HEK293T (cell line): Measurements from ENCODE around the gene NF1.

Experiments used
- ARNT ChIP-seq: fragments of 450-650 bp; IDR thresholded peaks from 2 replicates; pipeline ENCODE4 v1.6.1; 2017; ENCODE audit warnings: mild to moderate bottlenecking
- BHLHE40 ChIP-seq: fragments of 450-650 bp; IDR thresholded peaks from 2 replicates; pipeline ENCODE4 v1.6.1; 2016; ENCODE audit warnings: mild to moderate bottlenecking, moderate library complexity, borderline replicate concordance
- FOXA1 ChIP-seq: fragments of 450-650 bp; IDR thresholded peaks from 2 replicates; pipeline ENCODE4 v1.6.1; 2016; ENCODE audit warnings: mild to moderate bottlenecking
- FOXM1 ChIP-seq: fragments of 450-650 bp; IDR thresholded peaks from 2 replicates; pipeline ENCODE4 v1.6.1; 2017; ENCODE audit warnings: mild to moderate bottlenecking, borderline replicate concordance
- LEF1 ChIP-seq: fragments of 450-650 bp; IDR thresholded peaks from 2 replicates; pipeline ENCODE4 v1.6.1; 2017; ENCODE audit warnings: mild to moderate bottlenecking, borderline replicate concordance
- NFRKB ChIP-seq: fragments of 450-650 bp; IDR thresholded peaks from 2 replicates; pipeline ENCODE4 v1.6.1; 2016; ENCODE audit warnings: mild to moderate bottlenecking, moderate library complexity
- SP1 ChIP-seq: fragments of 450-650 bp; IDR thresholded peaks from 2 replicates; pipeline ENCODE4 v1.6.1; 2017
- SUZ12 ChIP-seq: fragments of 450-650 bp; IDR thresholded peaks from 2 replicates; pipeline ENCODE4 v1.6.1; 2016; ENCODE audit warnings: mild to moderate bottlenecking
- TARDBP ChIP-seq: fragments of 450-650 bp; IDR thresholded peaks from 2 replicates; pipeline ENCODE4 v1.6.1; 2016

- TF ChIP-seq FOXM1, result no peak
- TF ChIP-seq LEF1, result no peak
- TF ChIP-seq BHLHE40, result no peak
- no peak for TF ChIP-seq FOXA1
- TF ChIP-seq SP1, result no peak
- TF ChIP-seq NFRKB, result no peak
- no peak for TF ChIP-seq SUZ12
- no peak for TF ChIP-seq TARDBP
- TF ChIP-seq ARNT, result no peak
Observed at GRCh38 chr17:31309556-31309955, 214.8 kb downstream of the NF1 start.
